ENCODE results near the gene KLHL30.

The KLHL30 gene, protein sequence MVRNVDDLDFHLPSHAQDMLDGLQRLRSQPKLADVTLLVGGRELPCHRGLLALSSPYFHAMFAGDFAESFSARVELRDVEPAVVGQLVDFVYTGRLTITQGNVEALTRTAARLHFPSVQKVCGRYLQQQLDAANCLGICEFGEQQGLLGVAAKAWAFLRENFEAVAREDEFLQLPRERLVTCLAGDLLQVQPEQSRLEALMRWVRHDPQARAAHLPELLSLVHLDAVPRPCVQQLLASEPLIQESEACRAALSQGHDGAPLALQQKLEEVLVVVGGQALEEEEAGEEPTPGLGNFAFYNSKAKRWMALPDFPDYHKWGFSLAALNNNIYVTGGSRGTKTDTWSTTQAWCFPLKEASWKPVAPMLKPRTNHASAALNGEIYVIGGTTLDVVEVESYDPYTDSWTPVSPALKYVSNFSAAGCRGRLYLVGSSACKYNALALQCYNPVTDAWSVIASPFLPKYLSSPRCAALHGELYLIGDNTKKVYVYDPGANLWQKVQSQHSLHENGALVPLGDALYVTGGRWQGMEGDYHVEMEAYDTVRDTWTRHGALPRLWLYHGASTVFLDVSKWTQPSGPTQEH

DNA sequence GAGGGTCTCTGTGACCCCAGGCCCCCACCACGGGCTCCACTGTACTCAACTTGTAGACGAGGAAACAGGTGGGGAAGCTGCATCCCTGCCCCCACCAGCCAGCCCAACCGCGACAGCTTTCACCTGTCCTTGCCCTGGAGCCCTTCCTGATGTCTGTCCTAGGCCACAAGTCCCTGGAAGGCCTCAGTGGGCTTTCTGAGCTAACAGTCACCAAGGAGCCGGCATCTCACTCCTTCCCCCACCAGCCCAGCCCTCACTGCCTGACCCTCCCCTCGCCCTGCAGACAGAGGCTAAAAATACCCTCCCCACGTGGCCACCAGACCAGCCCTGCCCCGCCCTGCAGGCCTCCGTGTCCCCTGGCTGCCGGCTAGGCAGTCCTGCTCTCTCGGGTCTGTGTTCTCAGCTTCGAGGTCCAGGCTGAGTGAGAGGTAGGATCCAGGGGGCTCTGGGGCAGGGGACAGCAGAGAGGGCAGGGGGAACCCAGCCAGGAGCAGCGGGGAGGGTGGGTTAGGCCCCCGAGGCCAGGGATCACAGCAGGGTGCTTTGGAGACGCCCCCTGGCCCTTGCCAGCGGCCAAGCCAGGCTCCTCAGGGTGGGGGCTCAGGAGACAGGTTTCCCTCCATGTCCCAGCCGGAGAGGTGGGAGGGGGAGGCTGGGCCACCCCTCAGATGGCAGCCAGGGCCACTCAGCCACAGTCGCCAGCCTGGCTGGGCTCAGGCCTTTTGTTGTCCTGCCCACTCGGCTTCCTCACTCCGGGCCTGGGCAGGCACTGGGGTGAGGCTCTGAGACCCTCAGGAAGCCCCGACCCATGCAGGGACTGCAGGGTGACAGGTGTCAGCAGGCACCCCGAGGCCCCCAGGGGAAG, at the start of gene KLHL30:
KLHL30 (plus strand) TSS at position 338 of the 865 bp plus-strand sequence. CDS start 2,087 bp downstream, outside the sequence.
- DNase-seq = no peak

DNA sequence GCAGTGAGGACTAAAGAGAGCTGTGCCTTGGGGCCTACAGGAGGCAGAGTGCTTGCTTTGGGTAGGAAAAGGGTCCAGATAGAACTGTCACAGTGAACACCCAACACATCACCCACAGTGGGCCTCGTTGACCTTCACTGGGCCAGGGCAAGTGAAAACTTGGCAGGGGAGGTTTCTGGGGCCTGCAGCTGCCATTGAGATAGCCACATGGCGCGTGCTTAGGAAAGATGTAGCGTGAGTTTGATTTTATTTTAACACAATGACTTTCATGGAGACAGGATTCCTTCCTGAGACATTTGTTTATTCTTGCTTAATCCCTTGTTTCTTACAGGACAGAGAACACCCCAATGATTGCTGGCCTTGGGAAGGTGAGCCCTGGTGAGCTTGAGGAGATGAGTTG, 47.6 kb upstream of the KLHL30 start:
- no peak for DNase-seq

DNA sequence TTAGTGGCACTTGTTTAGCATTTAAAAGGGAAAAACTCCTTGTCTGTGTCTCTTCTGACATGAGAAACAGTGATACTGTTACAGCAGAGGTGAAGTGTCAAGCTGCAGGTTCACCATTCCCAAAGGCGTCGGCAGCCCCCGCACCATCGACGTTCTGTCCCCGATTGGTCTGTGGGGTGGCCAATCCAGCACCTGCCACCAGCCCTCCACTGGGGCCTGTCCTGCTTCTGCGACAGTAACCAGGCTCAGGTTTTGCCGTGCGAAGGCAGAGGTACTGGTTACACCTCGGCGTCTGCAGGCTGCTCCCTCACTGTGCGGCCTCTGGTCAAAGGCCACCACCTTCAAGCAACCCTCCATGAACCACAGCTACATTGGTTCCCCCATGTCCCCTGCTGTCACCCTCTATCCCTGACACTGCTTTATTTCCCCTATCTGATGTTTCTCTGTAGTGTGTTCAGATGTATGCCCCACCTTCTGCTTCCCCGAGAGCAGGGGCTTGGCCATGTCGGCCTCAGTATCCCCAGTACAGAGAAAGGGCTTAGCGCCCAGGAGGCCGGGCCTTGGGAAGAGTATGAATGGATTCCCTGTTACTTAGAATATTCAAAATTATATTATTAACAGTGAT, 46.9 kb upstream of the KLHL30 start:
- no peak for DNase-seq

DNA sequence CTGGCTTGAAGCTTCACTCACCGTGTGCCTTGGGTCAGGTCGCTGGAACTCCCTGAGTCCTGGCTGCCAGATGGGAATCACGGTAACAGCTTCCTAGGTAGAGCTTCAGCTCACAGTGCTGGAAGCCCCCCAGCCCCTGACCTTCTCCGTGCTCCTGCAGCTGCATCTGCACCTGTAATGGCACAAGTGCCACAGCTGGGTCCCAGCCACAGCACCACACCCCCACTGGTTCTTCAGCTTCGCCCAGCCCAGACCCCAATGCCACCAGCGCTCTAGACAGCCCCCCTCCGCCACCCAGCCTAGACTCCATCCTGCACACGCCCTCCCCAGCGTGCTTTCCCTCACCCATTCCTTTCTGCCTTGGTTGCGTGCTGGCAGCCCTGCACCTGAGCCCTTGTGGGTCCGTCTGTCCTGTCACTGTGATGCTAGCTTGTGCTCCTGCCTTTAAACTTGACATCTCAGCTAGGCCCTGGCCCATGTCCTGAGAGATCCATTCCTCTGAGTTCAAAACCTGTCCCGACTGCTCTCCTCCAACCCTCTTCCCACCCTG, 45.9 kb upstream of the KLHL30 start:
- no peak for DNase-seq

DNA sequence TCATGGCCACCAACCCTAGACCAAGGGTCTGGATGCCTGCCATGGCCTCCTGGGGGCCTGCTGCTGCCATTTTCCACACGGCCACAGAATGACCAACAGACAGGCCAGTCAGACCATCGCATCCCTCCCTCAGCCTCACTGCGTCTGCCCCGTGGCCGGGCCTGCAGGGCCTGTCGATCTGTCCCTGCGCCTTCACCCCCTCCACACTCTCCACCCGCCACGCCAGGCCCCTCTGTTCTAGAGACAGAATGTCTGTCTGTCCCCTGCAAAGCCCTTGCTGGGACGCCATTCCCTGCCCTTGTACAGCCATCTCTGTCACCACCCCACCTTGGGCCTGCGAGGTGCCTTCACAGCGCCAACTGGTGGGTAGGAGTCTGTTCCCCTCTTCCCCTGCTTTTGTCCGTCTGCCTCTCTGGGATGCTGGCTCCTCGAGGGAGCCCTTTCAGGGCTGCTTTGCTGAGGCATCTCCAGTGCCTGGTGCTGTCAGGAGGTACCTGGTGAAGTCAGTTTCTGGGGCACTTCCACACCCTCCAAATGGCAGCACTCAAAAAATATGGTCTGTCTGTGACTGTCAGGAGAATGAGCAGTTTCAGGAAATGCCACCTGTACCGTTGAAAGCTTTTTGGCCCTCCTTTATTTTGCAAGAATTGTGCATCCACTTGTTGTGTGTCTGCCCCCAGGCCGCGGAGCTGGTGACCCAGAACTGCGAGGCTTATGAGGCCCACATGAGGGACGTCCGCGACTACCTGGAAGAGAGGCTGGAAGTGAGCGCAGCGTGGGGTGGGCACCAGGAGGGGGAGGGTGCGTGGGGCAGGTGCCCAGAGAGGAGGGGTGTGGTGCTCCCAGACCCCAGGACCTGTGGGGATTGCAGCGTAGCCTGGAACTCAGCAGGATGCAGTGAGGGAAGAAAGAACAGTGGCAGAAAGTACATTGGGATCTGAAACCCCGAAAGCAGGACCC, 45.0 kb upstream of the KLHL30 start:
- DNase-seq = no peak

DNA sequence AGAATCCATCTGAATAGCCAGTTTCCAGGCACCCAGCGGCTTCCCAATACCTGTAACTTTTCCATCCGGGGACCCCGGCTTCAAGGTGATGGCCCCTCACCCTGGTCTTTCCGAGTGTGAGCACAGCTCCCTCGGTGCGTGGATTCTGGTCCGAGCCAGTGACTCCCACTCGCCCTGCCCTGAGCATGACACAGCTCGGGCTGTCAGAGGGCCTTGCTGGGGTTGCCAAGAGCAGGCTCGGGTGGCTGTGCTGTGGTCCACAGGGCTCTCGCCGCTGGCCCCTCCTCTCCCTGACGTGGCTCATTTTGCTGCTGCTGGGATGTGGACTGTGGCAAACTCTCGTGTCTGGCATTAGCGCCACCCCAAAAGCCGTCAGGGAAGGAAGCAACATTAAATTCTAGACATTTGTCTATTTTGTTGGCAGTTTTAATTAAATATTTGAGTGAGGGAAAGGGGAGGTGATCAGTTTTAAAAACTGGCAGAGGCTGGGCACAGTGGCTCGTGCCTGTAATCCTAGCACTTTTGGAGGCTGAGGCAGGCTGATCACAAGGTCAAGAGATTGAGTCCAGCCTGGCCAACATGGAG, 43.9 kb upstream of the KLHL30 start:
- no peak for DNase-seq

DNA sequence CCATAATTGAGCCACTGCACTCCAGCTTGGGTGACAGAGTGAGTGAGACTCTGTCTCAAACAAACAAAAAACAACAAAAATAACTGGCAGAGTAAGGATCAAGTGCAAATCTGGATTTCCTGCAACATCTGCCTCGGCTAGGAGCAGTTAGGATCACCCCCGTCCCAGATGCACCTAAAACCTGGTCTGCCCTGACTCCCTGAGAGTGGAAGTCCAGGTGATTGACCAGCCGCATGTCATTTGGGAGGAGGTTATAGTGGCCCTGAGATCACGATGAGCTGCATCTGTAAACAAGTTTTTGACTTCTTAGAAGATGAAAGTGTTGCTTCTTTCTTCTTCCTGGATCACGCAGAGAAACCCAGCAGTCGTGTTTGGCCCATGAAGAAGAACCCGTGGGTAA, 43.3 kb upstream of the KLHL30 start:
- DNase-seq = no peak

DNA sequence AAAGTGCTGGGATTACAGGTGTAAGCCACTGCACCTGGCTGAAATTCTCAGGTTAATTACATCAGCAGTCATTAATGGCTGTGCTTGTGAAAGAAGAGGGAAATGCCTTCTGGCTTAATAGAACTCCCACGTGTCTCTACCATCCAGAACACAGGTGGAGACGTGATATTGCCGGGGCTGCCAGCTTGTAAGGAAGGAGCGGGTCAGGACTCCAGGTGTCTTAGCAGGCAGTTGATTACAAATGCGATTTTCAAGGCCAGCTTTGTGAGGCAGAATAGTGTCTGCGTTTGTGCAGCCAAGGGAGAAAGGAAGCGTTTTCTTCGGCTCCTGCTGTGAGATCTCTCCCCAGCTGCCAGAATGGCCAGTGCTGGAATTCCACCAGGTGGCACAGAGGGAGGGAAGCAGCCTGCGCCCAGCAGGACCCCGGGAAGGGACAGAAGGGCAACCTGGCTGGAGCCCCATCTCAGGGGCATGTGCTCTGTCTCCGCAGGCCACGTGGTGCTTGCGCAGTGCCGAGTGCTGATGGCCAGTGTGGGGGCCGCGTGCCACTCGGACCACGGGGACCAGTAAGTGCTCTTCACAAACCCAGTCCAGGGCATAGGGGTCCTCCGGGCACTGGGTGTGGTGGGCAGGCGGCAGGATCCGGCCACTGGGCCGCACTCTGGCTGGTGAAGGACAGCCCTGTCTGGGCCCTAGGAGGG, 42.0 kb upstream of the KLHL30 start:
- no peak for DNase-seq

DNA sequence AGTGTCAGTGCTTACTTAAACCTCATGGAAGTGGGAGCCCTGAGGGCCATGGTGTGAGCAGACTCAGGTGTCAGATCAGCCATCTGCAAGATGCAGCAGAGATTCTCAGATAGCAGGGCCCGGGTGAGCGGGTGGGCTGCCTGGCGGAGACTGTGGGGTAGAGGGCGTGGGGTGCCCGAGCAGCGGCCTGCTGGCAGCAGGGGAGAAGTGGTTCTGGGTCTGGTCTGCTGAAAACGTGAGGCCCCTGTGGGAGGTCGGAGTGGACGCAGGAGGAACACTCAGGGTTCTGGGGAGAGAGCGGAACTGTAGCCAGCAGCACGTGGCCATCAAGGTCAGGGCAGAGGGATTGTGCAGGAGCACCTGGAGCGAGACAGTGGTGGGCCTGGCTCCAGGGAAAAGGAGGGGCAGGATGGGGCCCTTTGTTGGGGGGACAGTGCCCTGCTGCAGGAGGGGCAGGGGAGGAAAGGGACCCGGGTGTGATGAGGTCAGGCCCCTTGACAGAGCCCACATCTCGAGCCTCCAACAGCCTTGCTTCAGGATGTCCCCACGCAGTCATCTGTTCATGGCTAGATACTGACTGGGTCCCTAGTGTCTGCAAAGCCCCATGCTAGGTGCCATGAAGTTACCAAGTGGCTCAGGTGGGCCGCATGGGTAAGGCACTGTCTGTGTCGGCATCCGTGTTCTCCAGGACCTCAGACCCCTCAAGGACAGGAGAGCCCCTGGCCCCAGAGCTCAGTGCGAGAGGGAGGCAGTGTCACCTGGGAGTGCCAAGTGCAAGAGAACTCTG, 41.1 kb upstream of the KLHL30 start:
- no peak for DNase-seq

DNA sequence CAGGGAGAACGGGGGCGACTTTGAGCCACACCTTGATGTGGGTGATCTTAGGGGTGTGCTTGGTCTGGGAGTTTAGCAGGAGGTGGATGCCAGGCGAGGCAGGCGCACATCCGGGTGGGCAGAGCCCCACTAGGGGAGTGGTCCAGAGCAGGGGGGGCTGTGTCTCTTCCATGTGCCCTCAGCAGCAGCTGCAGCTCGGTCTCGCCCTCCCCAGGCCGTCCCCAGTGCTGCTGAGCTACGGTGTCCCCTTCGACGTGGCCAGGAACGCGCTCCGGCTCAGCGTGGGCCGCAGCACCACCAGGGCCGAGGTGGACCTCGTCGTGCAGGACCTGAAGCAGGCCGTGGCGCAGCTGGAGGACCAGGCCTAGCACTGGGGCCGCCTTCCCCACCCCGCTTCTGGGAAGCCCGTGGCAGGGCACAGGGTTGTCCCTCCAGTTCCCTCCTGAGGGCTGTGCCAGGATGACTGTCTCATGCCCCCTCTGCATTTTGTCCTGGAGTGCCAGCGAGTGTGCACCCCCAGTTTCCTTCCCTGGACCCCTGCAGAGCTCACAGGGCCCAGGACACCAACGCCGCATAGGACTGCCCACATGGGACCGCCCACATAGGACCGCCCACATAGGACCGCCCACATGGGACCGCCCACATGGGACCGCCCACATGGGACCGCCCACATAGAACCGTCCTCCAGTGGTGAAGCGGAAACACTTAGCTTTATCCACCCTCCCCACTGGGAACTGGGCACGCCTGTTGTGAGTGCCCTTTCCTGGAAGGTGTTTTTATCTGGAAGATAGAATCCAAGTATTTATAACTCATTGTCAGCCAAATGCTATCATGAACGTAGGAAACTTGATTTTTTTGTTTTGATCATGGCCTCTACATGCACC, 40.2 kb upstream of the KLHL30 start:
- no peak for DNase-seq

DNA sequence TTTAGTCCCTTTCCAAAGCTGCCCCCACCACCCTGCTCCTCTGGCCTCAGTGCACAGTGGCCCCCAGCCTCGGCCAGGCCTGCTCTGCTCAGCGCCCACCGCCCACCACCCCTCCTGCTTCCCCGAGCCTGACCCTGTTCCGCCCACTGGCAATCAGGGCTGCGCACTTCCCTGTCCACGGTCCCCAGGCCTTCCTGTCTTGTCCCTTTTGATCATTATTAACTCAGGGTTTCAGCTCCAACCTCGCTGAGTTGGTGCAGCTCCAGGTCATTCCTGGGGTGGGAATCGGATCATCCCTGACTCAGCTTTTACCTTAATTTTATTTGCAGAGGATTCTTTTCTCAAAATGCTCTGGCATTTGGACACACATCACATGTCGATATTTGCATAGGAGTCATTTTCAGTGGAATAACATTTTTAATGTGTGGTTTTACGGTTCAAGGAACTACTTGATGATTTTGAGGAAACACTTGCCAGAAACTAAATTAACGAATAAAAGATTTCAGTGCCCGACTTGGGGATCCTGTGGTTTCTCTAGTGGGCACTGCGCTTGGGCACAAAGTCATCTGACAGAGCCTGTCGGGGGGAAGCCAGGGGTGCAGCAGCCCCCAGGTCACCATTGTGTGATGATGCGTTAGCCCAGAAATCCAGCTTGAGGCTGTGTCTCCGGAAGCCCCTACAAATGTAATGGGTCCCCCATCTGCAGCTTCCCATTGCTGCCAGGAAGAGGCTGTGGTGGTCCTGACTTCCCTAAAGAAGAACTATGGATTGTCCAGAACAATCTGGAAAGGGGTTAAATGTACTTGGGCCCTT, 39.4 kb upstream of the KLHL30 start:
- DNase-seq = no peak

DNA sequence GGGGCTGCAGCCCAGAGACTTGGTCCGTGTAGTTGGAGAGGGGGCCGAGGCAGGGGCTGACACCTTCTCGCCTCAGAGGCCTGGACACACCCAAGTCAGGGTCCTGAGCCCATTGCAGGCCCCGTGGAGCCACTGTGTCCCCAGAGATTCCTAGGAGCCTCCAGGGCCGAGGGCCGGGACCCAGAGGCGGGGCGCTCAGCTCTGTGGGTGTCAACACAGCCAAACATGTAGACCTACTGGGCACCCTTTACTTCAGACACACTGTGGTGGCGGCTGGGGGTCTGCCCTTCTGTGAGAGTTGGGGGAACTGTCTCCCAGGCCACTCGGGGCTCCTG, 38.8 kb upstream of the KLHL30 start:
- DNase-seq = no peak

DNA sequence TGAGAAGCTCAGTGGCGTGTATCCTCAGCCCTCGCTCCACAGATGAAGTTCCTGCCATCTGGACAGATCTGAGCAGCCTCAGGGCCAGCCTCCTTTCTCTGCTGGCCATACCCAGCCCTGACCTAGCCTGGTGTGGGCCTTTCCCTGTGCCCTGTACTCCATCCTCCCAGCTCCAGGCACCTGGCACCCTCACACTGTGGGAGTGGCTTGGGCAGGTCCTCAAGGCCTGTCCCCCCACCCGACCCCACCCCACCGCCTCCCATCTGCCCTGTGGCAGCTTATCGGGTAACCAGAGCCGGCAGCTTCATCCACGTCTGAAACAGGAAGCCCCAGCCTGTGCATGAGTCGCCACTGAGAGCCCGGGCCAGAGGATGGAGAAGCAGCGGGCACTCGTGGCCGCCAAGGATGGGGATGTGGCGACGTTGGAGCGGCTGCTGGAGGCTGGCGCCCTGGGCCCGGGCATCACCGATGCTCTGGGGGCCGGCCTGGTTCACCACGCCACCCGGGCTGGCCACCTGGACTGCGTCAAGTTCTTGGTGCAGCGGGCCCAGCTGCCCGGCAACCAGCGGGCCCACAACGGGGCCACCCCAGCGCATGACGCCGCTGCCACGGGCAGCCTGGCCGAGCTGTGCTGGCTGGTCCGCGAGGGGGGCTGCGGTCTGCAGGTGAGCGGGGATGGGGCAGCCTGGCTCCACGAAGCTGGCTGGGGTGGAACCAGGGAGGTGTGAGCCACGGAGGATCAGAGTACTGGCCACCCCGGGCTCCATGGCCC, 38.2 kb upstream of the KLHL30 start, which contains the start of gene ESPNL:
ESPNL (plus strand) TSS at position 292 of the 772 bp plus-strand sequence; CDS start at position 372, 80 bp downstream.
- no peak for DNase-seq

DNA sequence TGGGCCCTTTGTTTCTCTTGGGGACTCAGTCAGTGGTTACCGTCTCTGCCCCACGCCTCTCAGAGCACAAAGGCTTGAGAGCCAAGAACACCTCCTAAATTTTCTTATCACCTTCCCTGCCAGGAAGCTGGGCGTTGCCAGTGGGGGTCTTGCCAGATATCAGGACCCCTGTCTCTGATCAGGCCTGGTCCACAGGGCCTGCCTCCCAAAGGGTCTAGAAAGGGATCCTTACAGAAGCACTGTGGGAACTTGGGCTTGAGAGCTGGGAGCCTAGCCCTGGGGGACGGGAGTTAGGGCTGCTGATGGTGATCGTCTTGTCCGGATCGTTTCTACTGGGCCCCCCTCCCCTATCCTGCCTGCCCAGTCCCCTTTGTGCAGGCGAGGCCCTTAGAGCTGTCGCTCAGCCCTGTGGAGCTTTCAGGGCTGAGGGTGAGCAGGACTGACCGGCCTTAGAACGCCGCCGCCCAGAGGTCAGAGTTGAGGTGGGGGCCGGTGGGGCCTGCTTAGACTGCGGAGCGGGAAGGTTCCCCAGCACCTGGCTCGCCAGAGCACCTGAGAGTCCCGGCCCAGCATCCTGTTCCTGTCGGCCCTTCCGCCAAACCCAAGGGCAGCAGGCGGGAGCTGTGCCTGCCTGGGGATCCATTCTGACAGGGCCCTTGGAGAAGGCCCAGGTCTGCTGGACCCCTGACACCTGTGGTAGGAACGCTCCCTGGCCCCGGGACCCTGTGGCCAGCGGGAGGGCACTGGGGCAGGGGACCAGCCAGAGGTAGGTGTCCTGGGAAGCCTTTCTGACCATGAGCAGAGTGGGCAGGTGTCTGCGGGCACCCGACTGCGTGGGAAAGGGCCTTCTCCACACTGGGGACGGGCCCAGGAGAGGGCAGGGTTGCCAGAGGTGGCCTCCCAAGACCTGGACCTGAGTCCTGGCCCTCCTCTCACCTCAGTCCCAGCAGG, 37.4 kb upstream of the KLHL30 start:
- DNase-seq = no peak
